ENCODE data around the gene ANKRD36.
"Not testable (repeated sequence)": the region's sequence is repeated elsewhere in the genome, so short reads cannot be mapped to it uniquely, and the experiment has no call there.

The ANKRD36 gene

GRCh38 chr2:97094772-97095611 is 18.0 kb upstream of the ANKRD36 start, which contains the start of gene FAHD2B:
Gene FAHD2B, minus strand, starts transcription at chr2:97094882. Its CDS starts 3,176 bp downstream, at chr2:97091706.
- DNase-seq (ENCODE audit: low read depth): not testable (repeated sequence)
- peak within 1 kb of the TSS; percentile 27 for H3K4me3 ChIP-seq (ENCODE audit: control insufficient read depth, low read depth, low read length)

- no peak overlapping the region for H3K4me3 ChIP-seq (ENCODE audit: control insufficient read depth, low read depth, low read length)
- DNase-seq (ENCODE audit: low read depth): no peak
- TF ChIP-seq, protein P1, sequence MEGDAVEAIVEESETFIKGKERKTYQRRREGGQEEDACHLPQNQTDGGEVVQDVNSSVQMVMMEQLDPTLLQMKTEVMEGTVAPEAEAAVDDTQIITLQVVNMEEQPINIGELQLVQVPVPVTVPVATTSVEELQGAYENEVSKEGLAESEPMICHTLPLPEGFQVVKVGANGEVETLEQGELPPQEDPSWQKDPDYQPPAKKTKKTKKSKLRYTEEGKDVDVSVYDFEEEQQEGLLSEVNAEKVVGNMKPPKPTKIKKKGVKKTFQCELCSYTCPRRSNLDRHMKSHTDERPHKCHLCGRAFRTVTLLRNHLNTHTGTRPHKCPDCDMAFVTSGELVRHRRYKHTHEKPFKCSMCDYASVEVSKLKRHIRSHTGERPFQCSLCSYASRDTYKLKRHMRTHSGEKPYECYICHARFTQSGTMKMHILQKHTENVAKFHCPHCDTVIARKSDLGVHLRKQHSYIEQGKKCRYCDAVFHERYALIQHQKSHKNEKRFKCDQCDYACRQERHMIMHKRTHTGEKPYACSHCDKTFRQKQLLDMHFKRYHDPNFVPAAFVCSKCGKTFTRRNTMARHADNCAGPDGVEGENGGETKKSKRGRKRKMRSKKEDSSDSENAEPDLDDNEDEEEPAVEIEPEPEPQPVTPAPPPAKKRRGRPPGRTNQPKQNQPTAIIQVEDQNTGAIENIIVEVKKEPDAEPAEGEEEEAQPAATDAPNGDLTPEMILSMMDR (IDR thresholded peaks at IDR 0.05; ENCODE audit: control insufficient read depth, insufficient read depth, low read depth, low read length, missing control alignments): no peak
Measured at GRCh38 chr2:97095661-97096060, 17.3 kb upstream of the ANKRD36 start.

DNA sequence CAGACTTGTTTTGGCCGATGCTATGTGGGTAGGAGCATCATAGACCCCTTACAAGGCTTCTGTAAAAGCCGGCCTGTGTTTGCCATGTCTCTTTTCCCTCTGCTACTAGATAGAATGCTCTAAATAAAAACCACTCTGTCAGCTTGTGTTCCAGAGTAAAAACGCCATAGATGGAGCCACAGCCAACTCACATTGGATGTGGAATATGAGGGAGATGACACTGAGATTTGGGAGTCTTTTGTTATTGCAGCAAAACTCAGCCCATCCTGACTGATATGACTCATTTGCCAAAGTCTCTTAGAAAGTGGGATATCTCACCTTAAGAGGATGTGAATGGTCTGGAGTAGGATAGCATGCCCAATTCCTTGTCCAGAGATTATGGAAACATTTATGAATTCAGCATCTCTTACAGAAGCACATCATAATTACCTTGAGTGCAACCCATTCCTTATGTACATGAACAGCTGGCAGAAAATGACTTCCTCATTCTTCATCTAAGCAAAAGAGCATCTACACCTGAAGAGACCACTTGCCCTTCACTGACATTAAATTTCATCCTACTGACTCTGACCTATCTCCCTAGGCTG is 14.1 kb upstream of the ANKRD36 start:
- H3K4me3 ChIP-seq (ENCODE audit: control insufficient read depth, low read depth, low read length); DNase-seq (ENCODE audit: low read depth): not testable (repeated sequence)

- H3K4me3 ChIP-seq (ENCODE audit: control insufficient read depth, low read depth, low read length); DNase-seq (ENCODE audit: low read depth): not testable (repeated sequence)
Measured at GRCh38 chr2:97106878-97107277, 6.1 kb upstream of the ANKRD36 start.

- DNase-seq (ENCODE audit: low read depth); H3K4me3 ChIP-seq (ENCODE audit: control insufficient read depth, low read depth, low read length): not testable (repeated sequence)
Measured at GRCh38 chr2:97111246-97111645, 1.7 kb upstream of the ANKRD36 start.

DNA sequence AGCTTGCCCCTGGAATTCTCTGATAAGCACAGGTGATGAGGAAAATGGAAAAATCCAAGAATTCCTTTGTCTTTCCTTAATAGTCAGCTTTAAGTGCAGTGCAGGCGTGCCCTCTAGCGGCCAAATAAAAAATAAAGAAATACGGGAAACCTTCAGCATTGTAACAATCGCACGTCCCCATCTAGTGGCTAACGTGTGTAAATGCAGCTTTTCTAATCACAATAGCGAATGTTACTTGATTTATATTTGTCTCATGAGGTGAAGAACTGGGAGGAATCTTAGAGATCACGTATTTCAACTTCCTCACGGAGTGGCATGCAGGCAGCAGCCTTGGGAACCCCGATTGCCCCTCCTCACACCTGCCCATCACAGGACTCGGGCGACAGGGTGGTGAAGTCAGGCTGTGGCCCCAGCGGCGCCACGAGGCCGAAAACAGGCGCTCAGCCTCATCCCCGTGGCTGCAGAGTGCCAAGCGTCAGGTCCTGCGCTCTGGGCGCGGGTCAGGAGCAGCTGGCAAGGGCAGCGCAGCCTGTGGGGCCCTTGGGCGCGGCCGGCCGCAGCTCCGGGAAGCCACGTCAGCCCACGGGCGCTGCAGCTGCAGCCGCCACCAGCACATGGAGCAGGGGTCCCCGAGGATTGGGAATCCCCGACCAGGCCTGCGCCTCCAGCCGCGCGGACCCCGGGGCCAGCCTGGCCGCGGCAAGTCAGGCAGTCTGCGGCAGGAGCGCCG is 468 bp upstream of the ANKRD36 start:
- H3K4me3 ChIP-seq (ENCODE audit: control insufficient read depth, low read depth, low read length): peak overlapping the region; percentile 68
- TF ChIP-seq, protein P1 (IDR thresholded peaks at IDR 0.05; ENCODE audit: control insufficient read depth, insufficient read depth, low read depth, low read length, missing control alignments): peak; percentile 62
- DNase-seq (ENCODE audit: low read depth): not testable (repeated sequence)

GRCh38 chr2:97113882-97114255 is 916 bp downstream of the ANKRD36 start:
- peak overlapping the region; percentile 68 for H3K4me3 ChIP-seq (ENCODE audit: control insufficient read depth, low read depth, low read length)
- DNase-seq (ENCODE audit: low read depth): not testable (repeated sequence)

GRCh38 chr2:97129090-97129489 is 16.1 kb downstream of the ANKRD36 start:
- not testable (repeated sequence) for DNase-seq (ENCODE audit: low read depth); H3K4me3 ChIP-seq (ENCODE audit: control insufficient read depth, low read depth, low read length)

- not testable (repeated sequence) for DNase-seq (ENCODE audit: low read depth); H3K4me3 ChIP-seq (ENCODE audit: control insufficient read depth, low read depth, low read length)
Measured at GRCh38 chr2:97144016-97144415, 31.1 kb downstream of the ANKRD36 start.

GRCh38 chr2:97166548-97166947 is 53.6 kb downstream of the ANKRD36 start:
- DNase-seq (ENCODE audit: low read depth): not testable (repeated sequence)

DNA sequence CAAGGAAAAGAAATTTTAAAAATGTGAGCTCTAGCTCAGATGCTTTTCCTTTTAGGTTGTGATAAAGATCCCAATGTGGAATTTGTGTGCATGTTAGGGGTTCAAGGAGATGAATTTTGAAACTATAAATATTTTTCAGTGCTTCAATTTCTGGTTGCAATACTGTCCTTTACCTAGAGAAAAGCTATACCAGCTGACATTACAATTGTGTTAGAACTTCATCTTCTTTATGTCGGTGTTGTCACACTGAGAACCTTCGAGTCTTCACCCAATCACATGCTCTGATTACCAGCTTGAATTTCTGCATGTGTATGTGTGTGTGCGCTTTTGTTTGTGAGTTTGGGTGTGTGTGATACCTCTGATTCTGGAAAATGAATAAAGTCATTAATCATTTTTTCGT is 55.0 kb downstream of the ANKRD36 start:
- not testable (repeated sequence) for H3K4me3 ChIP-seq (ENCODE audit: control insufficient read depth, low read depth, low read length); DNase-seq (ENCODE audit: low read depth)

More at GRCh38 chr2:97166548-97166947, 53.6 kb downstream of the ANKRD36 start:
- H3K4me3 ChIP-seq (ENCODE audit: control insufficient read depth, low read depth, low read length): not testable (repeated sequence)

DNA sequence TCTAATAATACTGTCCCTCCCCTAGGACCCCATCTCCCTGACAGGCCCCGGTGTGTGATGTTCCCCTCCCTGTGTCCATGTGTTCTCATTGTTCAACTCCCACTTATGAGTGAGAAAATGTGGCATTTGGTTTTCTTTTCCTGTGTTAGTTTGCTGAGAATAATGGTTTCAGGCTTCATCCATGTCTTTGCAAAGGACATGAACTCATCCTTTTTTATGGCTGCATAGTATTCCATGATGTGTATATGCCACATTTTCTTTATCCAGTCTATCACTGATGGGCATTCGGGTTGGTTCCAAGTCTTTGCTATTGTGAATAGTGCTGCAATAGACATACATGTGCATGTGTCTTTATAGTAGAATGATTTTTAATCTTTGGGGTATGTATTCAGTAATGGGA is 55.6 kb downstream of the ANKRD36 start:
- not testable (repeated sequence) for H3K4me3 ChIP-seq (ENCODE audit: control insufficient read depth, low read depth, low read length); DNase-seq (ENCODE audit: low read depth)

GRCh38 chr2:97180391-97180790 is 67.4 kb downstream of the ANKRD36 start:
- not testable (repeated sequence) for H3K4me3 ChIP-seq (ENCODE audit: control insufficient read depth, low read depth, low read length); DNase-seq (ENCODE audit: low read depth)

- not testable (repeated sequence) for H3K4me3 ChIP-seq (ENCODE audit: control insufficient read depth, low read depth, low read length)
- DNase-seq (ENCODE audit: low read depth): peak; percentile 39
Measured at GRCh38 chr2:97195349-97195748, 82.4 kb downstream of the ANKRD36 start.

DNA sequence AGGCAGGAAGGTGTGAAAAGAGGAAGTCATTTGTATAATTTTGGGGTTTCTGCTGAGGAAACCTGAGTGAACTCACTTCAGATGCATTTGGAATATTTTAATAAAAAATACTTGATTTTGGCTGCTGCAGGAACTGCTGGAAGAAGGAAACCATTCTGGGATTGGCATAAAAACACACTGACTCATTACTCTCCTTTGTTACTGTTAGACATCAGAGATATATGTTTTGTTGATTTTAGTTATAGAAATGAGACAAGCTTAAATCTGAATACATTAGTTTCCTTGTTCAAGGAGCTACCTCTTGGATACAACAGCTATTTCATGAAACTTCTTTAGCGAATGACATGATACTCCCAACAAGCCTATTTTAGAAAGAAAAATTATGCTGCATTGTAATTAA is 84.3 kb downstream of the ANKRD36 start:
- not testable (repeated sequence) for H3K4me3 ChIP-seq (ENCODE audit: control insufficient read depth, low read depth, low read length); DNase-seq (ENCODE audit: low read depth)

DNA sequence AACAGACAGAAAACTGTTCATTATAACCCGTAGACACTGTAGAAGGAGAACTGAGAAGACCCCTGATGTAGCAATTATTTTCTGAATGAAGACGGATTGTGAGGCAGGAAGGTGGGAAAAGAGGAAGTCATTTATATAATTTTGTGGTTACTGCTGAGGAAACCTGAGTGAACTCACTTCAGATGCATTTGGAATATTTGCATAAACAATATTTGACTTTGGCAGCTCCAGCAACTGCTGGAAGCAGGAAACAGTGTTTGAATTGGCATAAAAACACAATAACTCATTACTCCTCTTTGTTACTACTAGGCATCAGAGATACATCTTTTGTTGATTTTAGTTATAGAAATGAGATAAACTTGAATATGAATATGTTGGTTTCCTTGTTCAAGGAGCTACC is 87.9 kb downstream of the ANKRD36 start:
- H3K4me3 ChIP-seq (ENCODE audit: control insufficient read depth, low read depth, low read length); DNase-seq (ENCODE audit: low read depth): not testable (repeated sequence)

Measured in AG09309 (cell line).